ENCODE measurements around the gene P3H1.

The P3H1 gene

DNA sequence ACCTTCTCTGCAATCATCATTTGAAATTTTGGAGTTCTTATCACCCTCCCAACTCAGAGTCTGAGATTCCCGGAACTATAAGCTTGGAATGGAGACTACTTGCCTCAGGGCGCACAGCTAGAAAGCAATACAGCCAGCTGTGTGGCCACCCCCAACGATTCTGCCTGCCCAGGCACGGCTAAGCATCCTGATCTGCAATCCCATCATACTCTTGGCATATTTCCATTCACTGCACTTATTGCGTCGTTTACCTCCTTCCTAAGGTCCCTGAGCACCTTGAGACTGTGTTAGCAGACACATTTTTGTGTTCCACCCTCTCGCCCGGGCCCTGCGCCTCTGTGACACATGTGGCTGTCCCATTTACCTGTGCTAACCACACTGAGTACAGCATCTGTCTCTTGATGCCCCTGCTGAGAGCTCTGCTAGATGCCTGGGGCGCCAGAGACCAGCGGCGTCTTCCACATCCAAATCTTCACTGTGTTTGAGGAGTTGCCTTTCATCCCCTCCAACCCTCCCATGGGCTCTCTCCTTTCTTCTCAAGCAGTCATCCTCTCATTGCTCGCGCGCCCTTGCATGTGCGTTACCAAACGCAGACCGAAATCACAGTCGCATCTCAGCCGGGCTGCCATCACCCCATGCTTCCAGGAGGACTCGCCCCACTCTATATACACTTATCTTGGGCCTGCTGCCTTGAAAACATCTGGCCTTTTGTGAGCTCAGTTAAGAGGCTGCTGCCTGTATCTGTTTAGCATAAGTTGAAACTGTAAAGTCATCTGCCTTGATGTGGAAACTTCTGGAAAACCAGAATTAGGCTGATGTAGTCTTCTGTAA, 23.3 kb downstream of the P3H1 start:
- DNase-seq (ENCODE audit: low read depth in 2 of 2), result no peak

DNA sequence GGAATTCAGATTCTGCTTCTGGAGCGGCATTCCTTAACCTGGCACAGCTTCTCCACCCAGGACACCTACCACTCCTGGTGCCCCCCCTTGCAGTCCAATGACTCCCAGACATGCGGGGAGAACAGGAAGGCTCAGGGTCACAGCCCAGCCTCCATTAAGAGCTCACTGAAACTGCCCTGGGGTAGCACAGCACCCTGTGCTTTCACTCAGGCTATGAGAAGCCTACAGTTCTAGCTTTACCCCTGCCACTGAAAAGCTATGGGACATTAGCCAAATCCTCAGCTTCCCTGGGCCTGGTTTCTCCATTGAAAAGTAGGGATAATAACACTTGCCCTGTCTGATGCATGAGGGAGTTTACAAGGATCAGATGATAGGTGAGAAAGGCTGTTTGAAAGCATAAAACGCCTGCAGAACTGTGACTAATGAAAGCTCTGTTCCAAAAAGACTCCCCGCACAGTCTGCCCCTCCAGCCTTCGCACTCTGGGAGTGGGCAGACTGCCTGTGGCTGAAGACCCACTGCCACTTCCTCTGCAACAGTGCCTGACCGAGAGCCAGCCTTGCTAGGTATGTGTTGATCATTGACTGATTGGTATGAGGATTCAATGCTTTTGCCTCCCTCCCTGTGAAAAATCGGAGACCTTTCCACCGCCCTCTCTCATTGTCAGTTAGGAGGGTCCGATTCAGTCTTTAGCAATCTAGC, 24.1 kb downstream of the P3H1 start:
- no peak for DNase-seq (ENCODE audit: low read depth in 2 of 2)

DNA sequence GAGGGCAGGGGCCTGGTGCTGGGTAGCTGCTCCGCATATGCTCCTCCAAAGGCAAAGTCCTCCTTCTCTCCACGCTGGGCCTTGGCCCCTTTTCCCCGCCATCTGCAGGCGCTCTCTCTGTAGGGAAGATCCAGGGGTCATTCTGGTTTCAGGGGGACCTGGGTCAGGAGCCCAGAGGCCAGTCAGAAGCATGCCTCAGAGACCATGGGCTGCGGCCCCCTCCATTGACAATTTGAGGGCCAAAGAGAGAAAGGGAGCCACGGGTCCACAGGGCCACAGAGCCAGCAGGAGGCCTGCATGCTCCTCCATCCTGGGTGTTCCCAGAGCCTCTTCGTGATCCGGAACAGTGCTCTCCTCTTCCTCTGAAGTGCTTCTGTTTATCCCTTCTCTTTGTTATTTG, 24.7 kb downstream of the P3H1 start:
- DNase-seq (ENCODE audit: low read depth in 2 of 2), result no peak

DNA sequence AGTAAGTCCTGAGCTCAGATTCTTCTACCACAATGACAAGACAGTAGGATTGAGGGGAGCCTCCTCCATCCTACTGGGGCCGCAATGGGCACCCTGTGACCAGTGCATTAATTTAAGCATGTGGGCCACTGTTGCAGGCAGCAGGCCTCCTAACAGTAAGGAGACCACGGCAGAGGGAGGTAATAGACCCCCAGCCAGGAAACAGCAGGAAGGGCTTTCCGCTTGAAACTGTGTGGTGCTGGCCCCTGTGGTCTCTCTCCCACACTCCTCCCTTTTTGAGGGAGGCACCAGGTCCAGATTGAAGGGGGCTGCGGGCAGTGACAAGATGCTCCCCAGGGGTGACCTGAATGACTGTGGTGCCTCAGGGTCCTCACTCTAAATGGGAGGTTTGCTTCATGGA, 25.1 kb downstream of the P3H1 start:
- DNase-seq (ENCODE audit: low read depth in 2 of 2), result no peak

DNA sequence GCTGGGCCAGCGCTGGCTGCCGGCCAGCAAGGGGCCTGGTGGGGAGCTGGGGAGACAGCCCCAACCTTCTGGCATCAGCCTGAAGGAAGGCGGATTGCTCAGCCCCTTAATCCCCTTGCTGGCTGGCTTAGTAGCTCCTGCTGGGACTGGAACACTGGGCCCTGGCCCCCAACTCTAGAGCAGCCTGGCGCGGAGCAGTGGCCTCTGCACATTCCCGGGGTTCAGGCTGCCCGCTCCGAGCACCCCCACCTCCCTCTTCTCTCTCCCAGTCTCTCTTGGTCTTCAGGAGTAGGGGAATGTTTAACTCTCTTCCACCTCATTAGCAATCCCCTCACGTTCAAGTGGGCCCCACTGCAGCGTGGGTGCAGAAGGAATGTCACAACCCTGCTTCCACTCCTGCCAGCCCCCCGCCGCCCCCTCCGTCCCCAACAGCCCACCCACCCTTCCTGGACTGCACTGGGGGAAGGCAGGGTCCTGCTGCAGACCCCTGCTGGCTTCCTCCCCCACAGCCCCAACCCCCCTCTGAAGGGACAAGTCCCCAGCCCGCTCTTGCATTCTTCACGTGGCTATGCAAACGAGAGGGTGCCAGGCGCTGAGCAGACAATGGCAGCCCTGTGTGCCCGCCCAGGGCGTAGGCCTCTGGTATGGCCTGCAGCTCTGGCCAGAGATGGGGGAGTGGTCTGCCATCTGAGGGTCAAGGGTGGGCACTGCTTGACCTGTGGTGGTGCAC, 25.8 kb downstream of the P3H1 start:
- DNase-seq (ENCODE audit: low read depth in 2 of 2), result no peak

DNA sequence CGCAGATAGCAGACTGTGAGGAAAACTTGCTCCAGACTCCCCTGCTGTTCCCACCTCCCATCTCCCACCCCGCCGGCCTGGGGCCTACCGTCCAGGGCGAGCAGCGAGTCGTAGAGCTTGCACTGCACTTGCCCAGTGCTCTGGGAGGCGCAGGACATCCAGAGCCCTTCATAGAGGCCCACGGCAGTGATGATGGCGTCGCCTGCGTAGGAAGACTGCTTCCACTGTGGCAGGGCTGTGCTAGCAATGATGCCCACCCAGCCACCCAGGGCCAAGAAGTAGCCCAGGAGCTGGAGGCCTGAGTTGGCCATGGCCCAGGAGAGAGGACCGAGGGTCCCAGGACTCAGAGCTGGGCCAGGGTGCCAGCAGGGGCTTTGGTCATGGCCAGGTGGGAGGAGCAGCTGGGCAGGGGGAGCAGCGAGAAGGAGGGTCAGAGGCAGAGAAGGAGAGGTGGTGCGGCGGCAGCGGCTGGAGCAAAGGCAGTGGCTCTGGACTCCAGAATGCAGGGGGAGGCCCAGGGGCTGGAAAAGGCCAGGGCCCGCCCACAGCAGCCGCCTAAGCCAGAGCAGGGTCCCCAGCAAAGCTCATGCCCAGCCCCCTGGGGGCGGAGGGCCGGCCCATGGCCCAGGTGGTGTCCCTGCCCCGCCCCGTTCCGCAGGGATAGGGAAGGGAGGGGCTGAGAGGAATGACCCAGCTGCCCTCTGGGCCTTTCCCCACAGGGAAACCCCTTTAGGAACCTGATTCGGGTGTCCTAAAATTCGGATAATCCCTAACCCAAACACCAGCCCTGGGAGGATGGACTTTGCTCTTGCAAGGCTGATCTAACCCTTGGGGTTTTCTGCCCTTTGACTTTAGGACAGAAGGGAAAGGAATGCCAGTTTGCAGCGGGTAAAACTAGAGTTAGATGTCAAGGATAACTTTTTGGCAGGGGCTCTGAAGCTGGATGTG, 26.8 kb downstream of the P3H1 start, which contains the start of gene CLDN19:
Gene CLDN19, minus strand, starts transcription at position 484 of the 948 bp plus-strand sequence. Its CDS starts 173 bp downstream, at position 311.
- no peak for DNase-seq (ENCODE audit: low read depth in 2 of 2)

DNA sequence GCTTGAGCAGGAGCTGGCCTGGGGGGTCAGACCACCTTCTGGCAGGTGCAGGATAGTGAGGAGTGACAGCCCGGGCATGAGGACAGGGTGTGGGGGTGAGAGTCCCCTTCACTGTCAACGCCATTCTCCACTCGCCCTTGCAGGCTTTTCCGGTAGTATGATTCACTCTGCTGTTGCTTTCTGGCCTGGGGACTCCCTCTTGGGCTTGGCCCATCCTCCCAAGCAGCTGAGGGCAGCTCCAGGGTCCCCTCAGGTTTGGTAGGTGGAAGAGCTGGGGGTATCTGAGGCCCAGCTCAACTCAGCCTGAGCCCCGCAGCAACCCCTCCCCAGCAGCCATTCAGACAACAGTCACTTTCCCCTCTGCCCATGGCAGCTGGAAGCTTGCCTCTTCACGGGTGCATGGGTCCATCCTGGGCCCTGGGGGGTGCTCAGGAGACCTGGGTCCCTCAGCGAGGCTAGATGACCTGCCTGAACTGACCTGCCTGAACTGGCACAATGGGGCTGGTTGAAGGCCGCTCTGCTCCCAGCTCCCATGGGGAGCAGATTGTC, 28.1 kb downstream of the P3H1 start:
- no peak for DNase-seq (ENCODE audit: low read depth in 2 of 2)

DNA sequence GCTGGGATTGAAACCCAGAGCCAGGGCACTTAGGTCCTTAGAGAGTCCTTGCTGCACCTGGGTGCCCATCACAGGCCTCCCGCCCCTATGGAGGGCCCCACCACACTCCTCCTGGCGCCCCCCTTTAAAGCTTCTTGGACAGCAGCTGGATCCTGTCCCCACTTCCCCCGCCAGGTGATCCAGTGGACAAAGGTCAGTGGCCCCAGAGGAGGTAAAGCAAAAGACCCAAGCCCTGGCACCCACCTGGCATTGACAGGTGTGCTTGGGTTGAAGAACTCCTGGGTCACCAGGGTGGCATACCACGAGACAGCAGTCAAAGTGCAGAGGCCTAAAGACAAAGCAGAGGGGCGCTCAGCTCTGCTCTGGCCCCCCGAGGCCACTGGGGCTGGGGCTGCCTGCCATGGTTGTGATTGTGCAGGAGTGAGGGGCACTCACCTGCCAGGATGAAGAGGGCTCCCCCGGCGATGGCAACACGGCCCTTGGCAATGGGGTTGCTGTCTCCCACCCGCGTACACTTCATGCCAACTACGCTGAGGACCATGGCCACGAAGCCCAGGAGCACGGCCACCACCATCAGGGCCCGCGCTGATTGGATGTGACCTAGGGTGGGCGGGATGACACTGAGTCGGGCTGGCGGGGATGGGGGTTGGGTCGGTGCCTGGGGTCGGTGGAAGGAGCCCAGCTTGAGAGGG, 28.7 kb downstream of the P3H1 start:
- DNase-seq (ENCODE audit: low read depth in 2 of 2), result no peak

DNA sequence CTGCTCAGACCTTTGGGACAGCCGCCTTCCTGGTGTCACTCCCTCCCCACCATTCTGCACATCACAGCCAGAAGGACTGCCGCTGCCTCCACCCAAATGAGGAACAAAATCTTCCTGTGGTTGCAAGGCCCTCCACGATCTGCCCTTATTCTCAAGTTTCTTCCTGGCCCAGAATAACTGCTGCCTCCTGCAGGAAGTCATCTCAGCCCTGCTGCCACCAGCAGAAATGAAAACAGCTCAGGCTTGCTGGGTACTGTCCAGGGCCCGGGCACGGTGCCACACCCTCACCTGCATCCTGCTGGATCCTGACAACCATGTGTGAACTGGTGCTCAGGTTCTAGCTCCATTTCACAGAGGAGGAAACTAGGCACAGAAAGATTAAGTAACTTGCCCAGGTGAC, 29.6 kb downstream of the P3H1 start:
- no peak for DNase-seq (ENCODE audit: low read depth in 2 of 2)

DNA sequence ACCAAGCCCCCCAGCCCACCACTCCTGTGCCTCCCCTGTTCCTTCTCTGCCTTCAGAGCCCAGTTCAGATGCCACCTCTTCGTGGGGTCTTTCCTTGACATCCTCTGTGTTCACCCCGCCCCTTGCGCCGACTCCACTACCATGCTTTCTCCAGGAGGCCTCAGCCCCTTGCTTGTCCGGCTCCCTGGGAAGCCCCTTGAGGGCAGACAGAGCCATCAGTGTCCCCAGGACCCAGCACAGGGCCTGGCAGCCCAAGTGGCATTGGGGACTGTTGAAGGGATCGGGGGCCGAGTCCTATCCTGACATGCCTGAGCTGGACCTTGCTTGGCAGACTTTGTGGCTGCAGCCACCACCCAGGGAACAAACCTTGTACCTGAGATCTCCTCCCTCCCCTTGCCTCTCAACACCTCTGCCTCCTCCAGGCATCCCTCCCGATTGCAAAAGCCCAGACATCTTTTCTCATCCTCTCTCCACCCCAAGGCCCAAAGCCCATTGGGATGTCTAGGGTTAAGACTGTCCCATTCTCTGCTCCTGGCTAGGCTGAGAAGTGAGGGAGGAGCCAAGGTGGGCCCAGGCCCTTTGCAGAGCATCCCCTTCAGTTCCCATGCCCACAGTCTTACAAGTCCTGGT, 30.1 kb downstream of the P3H1 start:
- no peak for DNase-seq (ENCODE audit: low read depth in 2 of 2)

DNA sequence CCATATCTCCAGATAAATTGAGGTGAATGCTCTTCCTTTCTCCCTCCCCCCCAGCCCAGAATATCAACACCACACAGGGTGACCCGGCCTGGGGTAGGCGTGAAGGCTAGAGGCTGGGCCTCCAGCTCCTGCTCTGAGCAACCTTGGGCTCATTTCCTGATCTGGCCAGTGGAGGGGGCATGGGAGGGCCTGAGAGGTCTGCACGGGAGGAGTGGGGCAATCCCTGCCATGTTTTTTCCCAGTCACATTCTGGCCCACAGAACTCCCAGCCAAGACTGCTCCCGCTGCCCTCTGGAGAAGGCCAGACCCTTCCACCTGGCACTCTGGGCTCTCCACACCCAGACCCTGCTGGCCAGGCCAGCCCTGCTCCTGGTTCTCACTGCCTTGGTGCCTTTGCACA, 30.7 kb downstream of the P3H1 start:
- no peak for DNase-seq (ENCODE audit: low read depth in 2 of 2)

DNA sequence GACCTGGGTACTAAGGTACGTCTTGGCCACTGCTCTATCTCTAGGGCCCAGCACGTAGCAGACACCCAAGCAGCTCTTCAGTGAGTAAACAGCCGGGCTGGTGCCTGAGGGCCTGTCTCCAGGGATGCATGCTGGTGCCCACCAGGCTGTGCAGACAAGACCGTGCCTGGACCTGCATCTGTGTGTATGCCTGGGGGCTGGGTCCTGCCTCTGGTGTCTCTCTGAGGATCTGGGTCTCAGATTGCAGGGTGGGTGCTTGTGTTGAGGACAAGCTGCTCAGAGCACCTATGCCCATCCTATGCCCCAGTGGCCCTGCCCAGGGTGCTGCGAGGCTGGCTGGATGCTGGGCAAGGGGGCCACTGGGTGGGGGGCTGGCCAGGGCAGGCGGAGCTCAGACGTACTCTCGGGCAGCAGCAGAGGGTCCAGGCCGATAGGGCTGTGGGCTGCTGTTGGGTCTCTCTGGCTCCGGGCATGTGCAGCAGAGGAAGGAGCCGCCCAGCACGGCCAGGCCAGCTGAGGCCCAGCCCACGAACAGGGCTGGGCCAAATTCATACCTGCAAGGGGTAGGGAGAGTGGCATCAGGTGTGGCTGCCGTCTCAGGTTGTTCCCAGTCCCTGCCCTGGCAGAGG, 31.2 kb downstream of the P3H1 start:
- no peak for DNase-seq (ENCODE audit: low read depth in 2 of 2)

DNA sequence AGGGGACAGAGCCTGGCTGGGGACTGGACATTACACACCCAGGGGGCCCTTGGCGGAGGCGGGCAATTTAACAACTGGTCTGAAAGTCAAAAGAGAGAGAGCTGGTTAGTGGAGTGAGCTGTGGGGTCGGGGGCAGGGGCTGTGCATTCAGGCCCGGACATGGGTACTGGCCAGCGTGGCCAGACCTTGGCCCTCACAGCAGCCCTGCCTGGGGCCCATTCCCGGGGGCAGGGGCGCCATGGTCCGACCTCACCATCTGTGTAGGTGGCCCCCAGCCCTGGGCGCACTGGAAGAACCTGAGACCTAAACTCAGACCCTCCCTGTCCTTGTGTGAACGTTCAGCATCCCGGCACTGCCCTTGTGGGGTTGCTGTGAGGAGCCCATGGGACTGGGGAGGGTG, 31.8 kb downstream of the P3H1 start:
- DNase-seq (ENCODE audit: low read depth in 2 of 2), result no peak

DNA sequence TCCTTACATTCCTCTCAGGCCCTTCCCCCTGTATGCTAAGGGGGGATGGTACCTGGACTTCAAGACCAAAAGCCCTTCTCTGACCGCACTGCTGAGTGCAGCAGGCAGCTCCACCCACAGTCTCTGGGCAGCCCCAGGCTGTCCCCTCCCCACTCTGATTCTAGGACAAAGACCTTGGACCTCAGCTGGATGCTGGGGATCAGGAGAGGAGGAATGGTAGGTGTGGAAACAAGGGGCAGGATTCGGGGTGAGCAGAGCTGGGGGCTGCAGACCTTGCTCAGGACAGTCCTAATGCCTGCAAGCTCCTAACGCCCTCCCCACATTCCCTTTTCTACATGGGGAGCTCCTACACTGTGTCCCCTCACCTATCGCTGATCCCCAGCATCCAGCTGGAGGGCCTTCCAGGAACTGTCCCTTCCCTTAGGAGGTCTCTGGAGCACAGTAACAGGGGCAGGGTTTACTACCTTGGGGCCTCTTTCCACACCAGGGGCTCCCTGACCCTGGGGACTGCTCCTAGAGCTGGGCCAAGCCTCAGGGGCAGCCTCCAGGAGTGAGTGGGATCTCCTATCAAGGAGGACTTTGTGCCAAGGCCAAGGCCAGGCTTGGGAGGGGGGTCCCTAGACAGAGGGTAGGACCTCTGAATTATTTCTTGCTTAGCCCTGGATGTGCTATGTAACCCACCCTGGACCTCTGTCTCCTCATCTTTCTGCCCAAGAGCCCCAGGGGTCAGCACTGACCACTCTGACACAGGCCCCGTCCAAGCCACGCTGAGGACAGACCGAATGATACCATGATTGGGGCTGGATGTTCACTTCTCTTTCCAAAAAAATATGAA, 32.4 kb downstream of the P3H1 start:
- no peak for DNase-seq (ENCODE audit: low read depth in 2 of 2)

DNA sequence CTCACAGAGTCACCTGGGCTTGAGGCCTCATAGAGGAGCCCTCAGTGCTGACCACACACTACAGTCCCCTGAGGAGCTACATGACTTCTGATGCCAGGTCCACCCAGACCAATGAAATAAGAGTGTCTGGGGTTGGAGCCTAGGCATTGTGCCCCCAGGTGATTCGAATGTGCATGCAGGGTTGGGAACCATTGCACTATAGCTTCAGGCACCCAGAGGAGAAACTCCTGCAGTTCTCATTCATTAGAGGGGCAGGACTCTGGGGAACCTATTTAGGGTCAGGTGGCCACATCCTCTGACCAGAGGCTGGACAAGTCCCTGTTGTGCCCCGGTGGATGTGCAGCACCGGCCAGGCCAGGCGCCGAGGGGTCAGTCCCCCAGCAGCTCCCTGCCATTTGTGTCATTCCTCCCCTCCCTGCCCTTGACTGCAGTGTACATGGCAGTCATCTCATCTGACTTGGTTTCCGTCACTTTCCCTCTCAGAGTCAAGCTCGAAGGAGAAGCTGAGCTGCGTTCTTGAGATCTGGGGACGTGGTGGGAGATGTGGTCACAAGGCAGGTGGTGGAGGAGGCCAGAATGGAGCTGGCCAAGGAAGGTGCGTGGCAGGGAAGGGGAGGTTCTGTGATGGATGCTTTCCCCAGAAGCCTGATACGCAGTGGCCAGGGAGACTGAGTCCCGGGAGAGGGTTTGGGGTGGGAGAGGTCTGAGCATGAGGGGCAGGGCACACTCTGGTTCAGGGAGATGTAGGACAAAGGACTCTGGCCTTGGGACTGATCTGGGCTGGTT, 33.2 kb downstream of the P3H1 start:
- no peak for DNase-seq (ENCODE audit: low read depth in 2 of 2)

DNA sequence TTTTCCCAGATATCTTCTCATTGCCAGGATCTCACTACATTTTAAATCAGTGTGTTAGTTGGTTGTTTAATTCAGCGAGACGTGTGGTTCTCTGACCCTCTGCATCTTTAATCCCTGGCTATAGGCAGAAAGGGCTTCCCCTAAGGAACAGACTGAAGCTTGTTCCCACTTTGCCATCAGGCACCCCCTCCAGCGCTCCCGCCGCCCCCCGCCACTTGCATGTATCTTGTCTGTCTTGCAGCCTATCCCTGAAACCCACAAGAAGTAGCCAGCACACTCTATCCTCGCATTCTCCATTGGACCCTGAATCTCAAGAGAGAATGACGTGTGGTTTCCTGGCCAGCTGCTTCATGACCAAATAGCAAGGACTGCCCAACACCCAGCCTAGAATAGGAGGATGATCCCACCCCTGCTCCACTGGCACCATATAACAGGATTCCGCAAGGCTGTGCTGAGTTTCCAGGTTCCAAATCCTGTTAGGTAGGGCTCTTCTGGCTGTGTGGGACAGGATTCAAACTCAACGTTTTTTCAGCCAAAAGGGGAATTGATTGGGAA, 34.6 kb downstream of the P3H1 start:
- no peak for DNase-seq (ENCODE audit: low read depth in 2 of 2)

DNA sequence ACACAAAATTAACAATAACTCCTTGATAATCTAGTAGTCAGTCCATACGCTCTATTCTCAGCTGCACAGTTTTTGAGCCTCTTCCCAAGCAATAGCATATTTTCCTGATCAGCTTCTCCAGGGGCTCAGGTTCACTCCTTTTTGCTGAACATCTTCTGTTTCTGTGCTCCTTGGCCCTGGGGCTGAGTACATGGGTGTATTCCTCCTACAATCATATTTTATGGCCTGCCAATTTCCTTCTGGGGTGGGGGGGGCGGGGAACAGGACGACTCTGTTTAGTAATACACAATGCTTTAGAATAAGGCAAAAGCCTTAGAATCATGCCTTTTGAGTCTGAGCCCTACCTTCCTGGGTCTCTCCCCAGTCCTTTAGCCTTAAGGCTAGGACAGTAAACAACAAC, 35.2 kb downstream of the P3H1 start:
- no peak for DNase-seq (ENCODE audit: low read depth in 2 of 2)

DNA sequence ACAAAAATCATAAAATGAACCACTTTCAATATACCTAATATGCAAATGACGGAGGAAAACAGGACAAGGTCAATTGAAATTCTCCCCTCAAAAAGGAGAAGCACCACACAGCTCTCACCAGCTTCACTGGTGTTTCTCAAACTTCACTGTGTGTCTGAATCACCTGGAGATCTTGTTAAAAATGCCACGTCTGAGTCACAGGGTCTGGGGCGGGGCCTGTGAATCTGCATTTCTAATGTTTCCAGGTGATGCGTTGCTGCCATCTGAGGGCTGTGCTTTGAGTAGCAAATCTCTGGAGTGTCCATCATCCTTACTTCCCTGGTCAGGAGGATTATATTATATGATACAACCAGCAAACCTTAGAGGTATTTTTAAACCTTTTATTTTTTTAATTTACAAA, 35.8 kb downstream of the P3H1 start:
- DNase-seq (ENCODE audit: low read depth in 2 of 2), result no peak

Measured in fibroblast of skin of left quadriceps (primary cell).